ENCODE measurements around the gene CACNA2D4. TPM values are rescaled to one million over a fixed set of nuclear protein-coding genes. Genes with fewer than 3 reads are reported as not detected.
A peak's percentile ranks its signal among the peaks of the same experiment; 100 is the strongest.

Gene CACNA2D4
- total RNA-seq, 1 donor from 2014 or later: 1.1 TPM

DNA sequence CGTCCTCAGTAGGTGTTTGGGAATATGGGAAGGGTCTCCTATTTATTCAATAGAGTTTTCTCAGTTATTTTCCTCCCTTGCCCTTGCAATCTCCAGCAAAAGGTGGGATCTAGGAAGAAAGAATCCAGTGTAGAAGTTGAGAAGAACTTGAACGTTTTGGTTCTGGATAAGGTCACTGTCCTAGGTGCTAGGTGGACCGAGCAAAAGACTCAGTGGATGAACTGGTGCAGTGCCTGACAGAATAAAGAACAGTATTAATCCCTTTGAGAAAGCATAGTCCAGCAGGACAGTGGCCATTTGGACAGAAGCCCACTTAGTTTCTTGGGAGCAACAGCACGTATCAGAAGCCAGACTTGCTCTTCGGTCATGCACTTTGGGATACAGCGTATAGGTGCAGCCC lies 130.7 kb downstream of the CACNA2D4 start:
- intact Hi-C loops (cut with DNase I): no loop called here
- no peak for DNase-seq (ENCODE audit: missing footprints)
- ATAC-seq: no peak

DNA sequence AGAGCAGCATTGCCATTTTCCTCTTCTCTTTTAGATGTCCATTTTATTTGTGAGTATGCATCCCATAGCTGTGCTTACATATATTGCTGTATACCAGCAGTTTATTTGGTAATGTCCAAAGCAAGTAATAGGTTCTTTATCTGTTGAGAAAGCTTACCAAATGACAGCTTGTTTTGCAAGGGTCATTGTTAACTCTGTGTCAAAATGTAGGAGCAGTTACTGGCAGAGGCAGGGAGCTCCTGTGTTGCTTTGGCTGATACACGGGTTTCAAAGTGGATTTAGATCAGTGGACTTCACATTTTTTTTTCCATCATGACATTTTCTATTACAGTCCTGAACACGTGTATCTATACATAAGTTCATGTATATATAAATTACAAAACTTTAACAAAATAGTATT lies 136.2 kb downstream of the CACNA2D4 start:
- no peak for ATAC-seq
- intact Hi-C loops (cut with DNase I): no loop called here
- DNase-seq (ENCODE audit: missing footprints): no peak

DNA sequence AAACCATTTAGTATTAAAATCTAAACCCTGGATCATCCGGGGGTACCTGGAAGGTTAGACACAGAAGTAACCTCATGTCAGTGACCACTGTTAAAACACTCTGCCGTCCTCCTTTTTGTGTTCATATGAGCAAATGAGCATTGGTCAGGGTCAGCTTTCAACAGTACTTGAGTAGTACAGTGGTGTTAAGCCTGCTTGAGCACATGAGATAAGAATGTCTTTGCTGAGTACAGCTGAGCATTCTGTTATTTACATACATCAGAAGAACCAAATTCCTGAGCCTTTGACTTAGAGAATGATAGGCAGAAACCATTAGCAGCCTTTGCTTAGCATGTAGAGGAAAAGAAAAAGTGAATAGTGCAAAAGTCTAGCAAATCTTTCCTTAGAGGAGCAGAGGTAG lies 136.7 kb downstream of the CACNA2D4 start:
- no peak for ATAC-seq
- DNase-seq (ENCODE audit: missing footprints): no peak
- intact Hi-C loops (cut with DNase I): no loop called here

DNA sequence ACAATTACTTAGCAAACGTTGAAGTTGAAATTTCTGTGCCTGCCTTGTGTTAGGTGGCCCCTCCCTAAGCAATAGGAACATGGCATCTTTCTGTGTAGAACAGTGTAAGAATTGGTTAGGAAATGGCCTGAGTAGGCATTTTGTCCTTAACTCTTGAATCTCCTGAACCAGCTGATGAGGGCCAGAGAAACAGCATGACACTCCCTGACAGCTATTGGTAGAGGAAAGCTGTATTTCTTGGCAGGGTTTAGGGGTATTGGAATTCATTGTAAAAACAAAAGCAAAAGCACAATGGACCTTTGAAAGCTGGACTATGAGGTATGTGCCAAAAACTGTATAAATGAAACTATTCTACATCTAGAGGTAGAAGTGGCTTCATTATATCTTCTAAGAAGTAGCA lies 138.7 kb downstream of the CACNA2D4 start:
- DNase-seq (ENCODE audit: missing footprints) (no peak), ATAC-seq (peak; percentile 40)
- intact Hi-C loops (cut with DNase I): loop anchor here (5.0 kb wide), 1 partner anchor 72 kb away; no protein-coding TSS in a partner anchor

DNA sequence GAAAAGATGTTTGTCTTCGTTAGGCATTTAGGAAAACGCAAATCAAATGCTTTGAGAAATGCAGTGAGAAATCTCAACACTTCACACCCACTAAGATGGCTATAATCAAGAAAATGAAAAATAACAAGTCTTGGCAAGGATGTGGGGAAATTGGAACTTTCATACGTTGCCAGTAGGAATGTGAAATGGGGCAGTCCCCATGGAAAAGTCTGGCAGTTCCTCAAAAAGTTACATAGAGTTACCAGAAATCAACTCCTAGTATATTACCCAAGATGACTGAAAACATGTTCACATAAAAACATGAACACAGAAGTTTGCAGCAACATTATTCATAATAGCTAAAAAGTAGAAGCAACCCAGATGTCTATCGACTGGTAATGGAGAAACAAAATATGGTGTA lies 139.5 kb downstream of the CACNA2D4 start:
- intact Hi-C loops (cut with DNase I): loop anchor here (5.0 kb wide), 1 partner anchor 72 kb away; no protein-coding TSS in a partner anchor
- ATAC-seq: peak; percentile 35

DNA sequence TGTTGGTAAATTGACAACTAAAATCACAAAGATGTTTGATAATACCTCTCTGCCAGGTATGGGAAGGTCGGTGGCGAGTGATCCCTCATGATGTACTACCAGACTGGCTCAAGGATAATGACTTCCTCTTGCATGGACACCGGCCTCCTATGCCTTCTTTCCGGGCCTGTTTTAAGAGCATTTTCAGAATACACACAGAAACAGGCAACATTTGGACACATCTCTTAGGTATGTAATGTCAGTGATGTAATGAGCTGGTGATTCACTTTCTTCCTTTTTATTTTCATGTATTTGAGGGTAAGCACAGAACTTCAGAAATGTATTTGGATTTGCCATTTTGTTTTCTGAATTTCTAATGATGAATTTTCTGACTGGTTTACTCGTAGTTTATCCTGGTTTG lies 140.7 kb downstream of the CACNA2D4 start:
- intact Hi-C loops (cut with DNase I): loop anchor here (5.0 kb wide), 1 partner anchor 70 kb away; no protein-coding TSS in a partner anchor
- DNase-seq (ENCODE audit: missing footprints) (no peak), ATAC-seq (no peak)

More for the DNA sequence above, 139.5 kb downstream of the CACNA2D4 start:
- DNase-seq (ENCODE audit: missing footprints): no peak

GRCh38 chr12:1776170-1776921 lies 142.1 kb downstream of the CACNA2D4 start:
- intact Hi-C loops (cut with DNase I): loop anchor here (5.0 kb wide), 1 partner anchor 69 kb away; no protein-coding TSS in a partner anchor
- DNase-seq (ENCODE audit: missing footprints) (no peak), ATAC-seq (no peak)

DNA sequence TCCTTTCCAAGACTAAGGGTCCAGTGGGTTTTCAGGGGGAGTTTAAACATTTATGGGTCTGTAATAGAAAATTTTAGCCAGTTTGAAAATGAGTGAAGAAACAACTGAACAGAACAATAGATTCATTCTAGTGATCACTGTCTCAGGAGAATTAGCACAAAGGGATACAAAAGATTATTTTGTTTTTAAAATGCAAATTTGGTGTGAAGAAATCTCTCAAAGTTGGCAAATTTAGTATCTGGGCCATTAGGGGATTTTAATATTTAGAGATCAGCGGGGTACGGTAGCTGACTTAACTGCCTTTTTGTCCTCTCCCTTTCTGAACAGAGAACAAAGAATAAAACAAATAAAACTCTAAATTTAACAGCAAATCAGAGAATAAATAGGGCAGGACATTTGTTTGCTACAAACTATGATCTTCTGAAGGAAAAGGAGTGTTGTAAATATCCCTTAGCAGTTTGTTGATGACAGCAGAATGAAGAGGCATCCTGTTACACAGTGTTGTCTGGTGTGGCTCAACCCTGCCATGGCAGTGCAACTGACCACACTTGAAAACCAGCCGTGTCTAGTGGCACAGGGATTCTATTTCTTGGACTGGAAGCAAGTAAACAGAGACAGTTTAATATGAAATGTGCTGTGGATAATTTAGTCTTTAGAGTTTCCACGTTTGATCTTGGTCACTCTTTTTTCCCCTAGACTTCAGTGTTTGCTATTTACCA lies 144.4 kb downstream of the CACNA2D4 start:
- intact Hi-C loops (cut with DNase I): no loop called here
- ATAC-seq (peak; percentile 52), DNase-seq (ENCODE audit: missing footprints) (no peak)

GRCh38 chr12:1769809-1770494 lies 148.5 kb downstream of the CACNA2D4 start:
- intact Hi-C loops (cut with DNase I): no loop called here
- ATAC-seq (no peak), DNase-seq (ENCODE audit: missing footprints) (no peak)

GRCh38 chr12:1768615-1769014 lies 149.8 kb downstream of the CACNA2D4 start:
- DNase-seq (ENCODE audit: missing footprints) (no peak), ATAC-seq (no peak)
- intact Hi-C loops (cut with DNase I): no loop called here

DNA sequence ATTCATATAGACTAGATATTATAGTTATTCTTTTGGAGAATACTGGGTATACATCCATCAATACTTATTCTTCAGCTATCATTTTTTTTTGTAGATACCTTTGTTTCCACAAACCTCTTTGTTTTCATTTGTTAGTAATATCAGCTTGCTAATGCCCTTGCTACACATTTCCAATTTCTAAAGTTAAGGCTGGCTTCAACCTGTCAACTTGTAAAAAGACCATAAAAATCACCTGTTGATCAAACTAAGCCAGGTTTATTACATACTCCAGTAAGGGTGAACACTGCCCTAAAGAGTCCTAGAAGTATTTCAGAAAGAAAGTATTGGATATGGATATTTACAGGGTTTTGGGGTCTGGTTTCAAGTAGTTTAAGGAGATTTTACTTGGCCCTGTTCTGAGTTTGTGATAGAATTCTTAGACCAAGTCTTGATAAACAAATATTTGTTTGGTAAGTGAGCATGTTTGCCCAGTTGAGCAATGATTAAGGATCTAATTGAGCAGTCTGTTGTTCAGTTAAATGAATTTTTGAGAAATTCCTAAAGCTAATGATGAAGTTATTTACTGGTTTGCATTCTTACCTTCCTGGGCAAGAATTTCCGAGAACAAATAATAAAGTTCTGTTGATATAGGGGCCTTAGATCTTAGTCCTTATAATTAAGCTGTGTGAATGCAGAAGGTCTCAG lies 150.9 kb downstream of the CACNA2D4 start:
- ATAC-seq: no peak
- intact Hi-C loops (cut with DNase I): no loop called here
- no peak for DNase-seq (ENCODE audit: missing footprints)

- intact Hi-C loops (cut with DNase I): no loop called here
- no peak for ATAC-seq
- DNase-seq (ENCODE audit: missing footprints): no peak
Measured at GRCh38 chr12:1766110-1766509, 152.3 kb downstream of the CACNA2D4 start.

GRCh38 chr12:1763153-1763552 lies 155.3 kb downstream of the CACNA2D4 start:
- no peak for ATAC-seq
- DNase-seq (ENCODE audit: missing footprints): no peak
- intact Hi-C loops (cut with DNase I): no loop called here

GRCh38 chr12:1761857-1762256 lies 156.6 kb downstream of the CACNA2D4 start:
- no peak for DNase-seq (ENCODE audit: missing footprints)
- intact Hi-C loops (cut with DNase I): no loop called here
- ATAC-seq: no peak

DNA sequence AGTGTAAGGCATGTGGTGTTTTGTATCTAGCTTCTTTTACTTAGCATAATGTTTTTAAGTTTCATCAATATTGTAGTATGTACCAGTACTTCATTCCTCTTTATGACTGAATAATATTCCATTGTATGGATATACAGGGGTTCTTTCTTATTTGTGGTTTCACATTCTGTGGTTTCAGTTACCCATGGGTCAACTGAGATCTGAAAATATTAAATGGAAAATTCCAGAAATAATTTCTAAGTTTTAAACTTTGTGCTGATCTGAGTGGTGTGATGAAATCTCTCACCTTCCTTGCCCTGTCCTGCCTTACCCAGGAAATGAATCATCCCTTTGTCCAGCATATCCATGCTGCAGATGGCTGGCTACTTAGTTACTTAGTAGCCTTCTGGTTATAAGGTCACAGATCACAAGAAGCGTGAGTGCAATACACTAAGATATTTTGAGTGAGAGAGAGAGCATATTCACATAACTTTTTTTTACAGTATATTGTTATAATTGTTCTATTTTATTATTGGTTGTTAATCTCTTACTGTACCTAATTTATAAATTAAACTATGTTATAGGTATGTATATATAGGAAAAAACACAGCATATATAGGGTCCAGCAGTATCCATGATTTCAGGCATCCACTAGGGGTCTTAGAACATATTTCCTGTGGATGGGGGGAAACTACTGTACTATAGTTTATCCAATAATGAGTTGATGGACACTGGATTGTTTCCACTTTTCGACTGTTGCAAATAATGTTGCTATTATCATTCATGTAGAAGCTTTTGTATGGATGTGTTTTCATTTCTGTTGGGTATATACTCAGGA lies 157.7 kb downstream of the CACNA2D4 start:
- ATAC-seq: no peak
- intact Hi-C loops (cut with DNase I): no loop called here

DNA sequence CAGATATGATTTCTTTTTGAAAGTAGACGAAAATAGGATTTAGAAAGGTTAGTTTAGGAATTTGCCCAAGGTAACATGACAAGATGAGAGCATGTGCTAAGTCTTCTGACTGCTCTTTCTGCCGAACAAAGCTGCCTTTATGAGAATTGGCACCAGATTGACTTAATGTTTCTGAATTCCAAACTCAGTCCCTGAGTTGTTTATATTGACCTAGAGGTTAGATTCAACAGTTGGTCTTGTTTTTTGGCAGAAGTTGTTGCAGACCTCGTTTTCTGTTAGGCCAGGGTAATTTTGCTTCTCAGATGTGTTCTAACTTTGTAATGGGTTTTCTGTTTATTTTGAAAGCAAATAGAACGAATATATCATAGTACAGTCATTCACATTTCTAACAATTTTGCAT lies 159.6 kb downstream of the CACNA2D4 start:
- ATAC-seq (no peak), DNase-seq (ENCODE audit: missing footprints) (no peak)
- intact Hi-C loops (cut with DNase I): no loop called here

More for the DNA sequence above, 157.7 kb downstream of the CACNA2D4 start:
- DNase-seq (ENCODE audit: missing footprints): no peak

DNA sequence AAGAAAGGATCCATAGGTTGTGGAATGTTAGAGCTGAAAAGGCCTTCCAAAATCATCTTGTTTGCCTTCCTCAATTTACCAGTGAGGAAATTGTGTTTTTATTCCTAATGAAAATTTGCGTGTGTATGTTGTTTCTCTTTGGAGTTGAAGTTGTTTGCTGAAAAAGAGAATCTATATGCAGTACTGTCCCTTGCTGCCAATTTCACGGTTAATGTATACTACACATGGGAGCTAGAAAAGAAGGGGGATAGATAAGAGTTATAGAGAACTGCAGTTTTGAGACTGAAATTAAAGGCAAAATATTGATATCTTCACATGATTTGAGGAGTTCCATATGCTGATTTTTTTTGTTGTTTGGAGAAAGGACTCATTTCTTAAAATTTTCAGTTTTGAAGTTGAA lies 160.1 kb downstream of the CACNA2D4 start:
- ATAC-seq (no peak), DNase-seq (ENCODE audit: missing footprints) (no peak)
- intact Hi-C loops (cut with DNase I): no loop called here

DNA sequence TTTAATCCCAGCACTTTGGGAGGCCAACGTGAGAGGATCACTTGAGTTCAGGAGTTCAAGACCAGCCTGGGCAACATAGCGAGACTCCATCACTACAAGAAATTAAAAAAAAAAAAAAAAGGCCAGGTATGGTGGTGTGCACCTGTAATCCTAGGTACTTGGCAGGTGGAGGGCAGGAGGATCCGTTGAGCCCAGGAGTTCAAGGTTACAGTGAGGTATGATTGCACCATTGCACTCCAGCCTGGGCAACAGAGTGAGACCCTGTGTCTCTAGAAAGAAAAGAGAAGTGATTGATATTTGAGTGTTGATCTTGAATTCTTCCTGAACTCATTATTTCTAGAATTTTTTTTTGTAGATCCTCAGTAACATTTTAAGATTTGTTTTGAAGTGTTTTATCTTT lies 168.2 kb downstream of the CACNA2D4 start:
- ATAC-seq (no peak), DNase-seq (ENCODE audit: missing footprints) (no peak)
- intact Hi-C loops (cut with DNase I): no loop called here

Measured in Right ventricle myocardium inferior (tissue), 1 donor.